Keratinocyte (primary cell): ENCODE data around the gene PIK3CA. TPM values are rescaled to one million over a fixed set of nuclear protein-coding genes. Genes with fewer than 3 reads are reported as not detected.

Experiments
- DNase-seq: peaks from one replicate; pipeline ENCODE4 v3.0.0-alpha.2; 2011; ENCODE audit warnings: low read depth, missing footprints, low spot score
- FAIRE-seq: peaks from 2 replicates; lab custom pipeline; 2011; peaks lifted over from hg19 to GRCh38; lab: Jason Lieb, UNC
- H2AFZ ChIP-seq: 2 replicates; pipeline ENCODE4 v1.6.0; 2012; ENCODE audit warnings: low read length, control low read depth, inconsistent platforms; ENCODE audit not compliant: control insufficient read depth
- H3K27ac ChIP-seq: 2 replicates; pipeline ENCODE4 v1.5.1; 2011; ENCODE audit warnings: low read length; ENCODE audit not compliant: control insufficient read depth, insufficient read depth
- H3K27me3 ChIP-seq: 3 replicates; pipeline ENCODE4 v1.6.0; 2011; ENCODE audit warnings: low read length; ENCODE audit not compliant: control insufficient read depth, insufficient read depth; ENCODE audit errors: extremely low read depth
- H3K36me3 ChIP-seq, 2 experiments: 2 replicates in 1 of 2; 3 replicates in 1 of 2; pipeline ENCODE4 v1.5.1; 2011; ENCODE audit warnings: low read length in 2 of 2, mild to moderate bottlenecking in 1 of 2; ENCODE audit not compliant: control insufficient read depth in 2 of 2, insufficient read depth in 2 of 2; ENCODE audit errors: extremely low read depth in 1 of 2
- H3K4me1 ChIP-seq: 3 replicates; pipeline ENCODE4 v1.5.1; 2011; ENCODE audit warnings: low read length; ENCODE audit not compliant: control insufficient read depth, insufficient read depth; ENCODE audit errors: extremely low read depth
- H3K4me2 ChIP-seq: 3 replicates; pipeline ENCODE4 v1.6.0; 2011; ENCODE audit warnings: low read depth, low read length; ENCODE audit not compliant: control insufficient read depth, insufficient read depth; ENCODE audit errors: extremely low read depth
- H3K4me3 ChIP-seq, 3 experiments: fragments of 200-600 bp in 1 of 3; sonication (generic) in 1 of 3; 2 replicates in 2 of 3; 3 replicates in 1 of 3; pipeline ENCODE4 v1.5.1; 2011 to 2016; ENCODE audit warnings: low read length in 3 of 3, mild to moderate bottlenecking in 3 of 3, control low read depth in 2 of 3, inconsistent platforms in 1 of 3, low read depth in 1 of 3, mixed read lengths in 1 of 3, mixed run types in 1 of 3, moderate library complexity in 1 of 3; ENCODE audit not compliant: control insufficient read depth in 2 of 3, insufficient read depth in 2 of 3; ENCODE audit errors: extremely low read depth in 1 of 3
- H3K79me2 ChIP-seq: 2 replicates; pipeline ENCODE4 v1.6.0; 2012; ENCODE audit warnings: low read length; ENCODE audit not compliant: control insufficient read depth, insufficient read depth
- H3K9ac ChIP-seq: 3 replicates; pipeline ENCODE4 v1.6.0; 2011; ENCODE audit warnings: low read length; ENCODE audit not compliant: control insufficient read depth, insufficient read depth; ENCODE audit errors: extremely low read depth
- H3K9me1 ChIP-seq: 3 replicates; pipeline ENCODE4 v1.6.0; 2011; ENCODE audit warnings: low read length; ENCODE audit not compliant: control insufficient read depth, insufficient read depth; ENCODE audit errors: extremely low read depth
- H3K9me3 ChIP-seq: 2 replicates; pipeline ENCODE4 v1.5.1; 2012; ENCODE audit warnings: low read depth, low read length; ENCODE audit not compliant: control insufficient read depth
- H4K20me1 ChIP-seq: 3 replicates; pipeline ENCODE4 v1.6.0; 2011; ENCODE audit warnings: low read length; ENCODE audit not compliant: control insufficient read depth, insufficient read depth; ENCODE audit errors: extremely low read depth
- EZH2 ChIP-seq: IDR thresholded peaks from one replicate; pipeline ENCODE4 v1.6.1; 2012; ENCODE audit warnings: inconsistent platforms, mild to moderate bottlenecking, low read length, moderate library complexity
- dilution Hi-C: fragments of 300-500 bp; cut with MboI; formaldehyde crosslinking; loops from one replicate; pipeline ENCODE4 v1.7.0; 2020; ENCODE audit warnings: low sequenced_read_pairs; ENCODE audit not compliant: extremely low pct_ligation_motif_present
- polyA plus RNA-seq, 5 experiments: library from polyadenylated mRNA; depleted of rRNA in 3 of 5; stranded (reverse) in 3 of 5; stranded (forward) in 1 of 5; unstranded in 1 of 5; fragments of >200 nt; gene quantifications; 1 replicate in 1 of 5; 2 replicates in 3 of 5; 3 replicates in 1 of 5; pipeline versions ENCODE4 v1.2.1 to v1.2.3, GENCODE V29; 2011 to 2012; ENCODE audit warnings: missing spikeins in 2 of 5, low read depth in 1 of 5, low replicate concordance in 1 of 5
- TF ChIP-seq, protein P1 (sequence below), 3 experiments: IDR thresholded peaks in 1 of 3; conservative IDR thresholded peaks in 1 of 3; optimal IDR thresholded peaks in 1 of 3; 2 replicates in 2 of 3; 3 replicates in 1 of 3; pipeline versions ENCODE3 to v1.5.1; 2011; ENCODE audit warnings: low read length in 3 of 3, mild to moderate bottlenecking in 3 of 3, moderate library complexity in 2 of 3, control low read depth in 1 of 3, inconsistent platforms in 1 of 3; ENCODE audit not compliant: insufficient read depth in 2 of 3; ENCODE audit errors: extremely low read depth in 1 of 3

PIK3CA gene
- polyA plus RNA-seq, 1 donor (not counting 4 experiments of a cell fraction or from before 2014, with no cell fraction given): 12.0 TPM

DNA sequence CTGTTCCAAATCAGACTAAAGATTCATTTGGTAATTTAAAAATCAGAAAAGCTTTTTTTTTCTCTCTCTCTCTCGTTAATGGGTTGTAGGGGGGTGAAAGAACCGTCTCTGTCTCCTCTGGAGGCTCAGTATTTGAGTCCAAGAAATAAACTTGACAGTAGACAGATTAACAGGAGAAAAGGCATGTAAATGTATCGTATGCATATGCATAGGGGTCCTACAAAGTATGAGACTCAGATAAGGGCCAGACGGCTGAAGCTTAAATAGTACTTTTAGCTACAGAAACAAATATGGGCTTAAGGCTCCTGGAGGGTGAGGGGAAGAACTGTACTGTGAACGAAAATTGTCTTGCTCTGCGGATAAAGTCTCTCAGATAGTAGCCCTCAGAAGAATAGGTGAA, 42.4 kb downstream of the PIK3CA start:
- H3K9me1 ChIP-seq: no peaks in the 10 kb centered on the region
- dilution Hi-C loops: no loop called here
- H3K9ac ChIP-seq: no peak overlapping the region
- FAIRE-seq (no peak), DNase-seq (no peak)
- H2AFZ ChIP-seq: no peak overlapping the region
- peaks cover 10% of the 10 kb centered on the region for H3K79me2 ChIP-seq
- no peak overlapping the region for H3K4me2 ChIP-seq
- H3K4me3 ChIP-seq: no peak overlapping the region
- no peaks in the 10 kb centered on the region for H3K36me3 ChIP-seq
- no peaks in the 10 kb centered on the region for H3K27me3 ChIP-seq
- no peak overlapping the region for H3K27ac ChIP-seq
- no peaks in the 10 kb centered on the region for H4K20me1 ChIP-seq
- no peaks in the 10 kb centered on the region for H3K4me1 ChIP-seq
- no peaks in the 10 kb centered on the region for H3K9me3 ChIP-seq
- no peak for TF ChIP-seq EZH2
- TF ChIP-seq, protein P1, sequence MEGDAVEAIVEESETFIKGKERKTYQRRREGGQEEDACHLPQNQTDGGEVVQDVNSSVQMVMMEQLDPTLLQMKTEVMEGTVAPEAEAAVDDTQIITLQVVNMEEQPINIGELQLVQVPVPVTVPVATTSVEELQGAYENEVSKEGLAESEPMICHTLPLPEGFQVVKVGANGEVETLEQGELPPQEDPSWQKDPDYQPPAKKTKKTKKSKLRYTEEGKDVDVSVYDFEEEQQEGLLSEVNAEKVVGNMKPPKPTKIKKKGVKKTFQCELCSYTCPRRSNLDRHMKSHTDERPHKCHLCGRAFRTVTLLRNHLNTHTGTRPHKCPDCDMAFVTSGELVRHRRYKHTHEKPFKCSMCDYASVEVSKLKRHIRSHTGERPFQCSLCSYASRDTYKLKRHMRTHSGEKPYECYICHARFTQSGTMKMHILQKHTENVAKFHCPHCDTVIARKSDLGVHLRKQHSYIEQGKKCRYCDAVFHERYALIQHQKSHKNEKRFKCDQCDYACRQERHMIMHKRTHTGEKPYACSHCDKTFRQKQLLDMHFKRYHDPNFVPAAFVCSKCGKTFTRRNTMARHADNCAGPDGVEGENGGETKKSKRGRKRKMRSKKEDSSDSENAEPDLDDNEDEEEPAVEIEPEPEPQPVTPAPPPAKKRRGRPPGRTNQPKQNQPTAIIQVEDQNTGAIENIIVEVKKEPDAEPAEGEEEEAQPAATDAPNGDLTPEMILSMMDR (optimal IDR thresholded peaks at IDR 0.05 in 1 of 3, IDR thresholded peaks at IDR 0.05 in 1 of 3, conservative IDR thresholded peaks at IDR 0.05 in 1 of 3; ENCODE audit: extremely low read depth in 1 of 3, insufficient read depth in 2 of 3, low read length in 3 of 3): no peak

DNA sequence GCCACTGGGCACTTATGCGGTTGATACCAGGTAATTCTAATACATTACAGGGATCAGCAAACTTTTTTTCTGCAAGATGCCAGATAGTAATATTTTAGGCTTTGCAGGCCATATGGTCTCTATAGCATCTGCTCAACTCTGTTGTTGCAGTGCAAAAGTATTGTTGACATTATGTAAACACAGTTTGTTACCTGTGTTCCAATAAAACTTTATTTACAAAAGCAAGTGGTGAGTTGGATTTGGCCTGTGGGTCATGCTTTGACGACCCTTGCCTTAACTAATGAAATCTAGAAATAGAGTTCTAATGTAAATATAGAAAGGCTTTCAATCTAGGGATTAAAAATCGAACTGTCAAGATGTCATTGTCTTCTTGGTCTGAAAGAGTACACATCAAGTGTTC, 44.4 kb downstream of the PIK3CA start:
- H3K9me3 ChIP-seq: no peaks in the 10 kb centered on the region
- H3K4me2 ChIP-seq: no peak overlapping the region
- H3K27me3 ChIP-seq: no peaks in the 10 kb centered on the region
- no peak overlapping the region for H3K9ac ChIP-seq
- dilution Hi-C loops: no loop called here
- no peaks in the 10 kb centered on the region for H3K9me1 ChIP-seq
- no peaks in the 10 kb centered on the region for H4K20me1 ChIP-seq
- DNase-seq (no peak), FAIRE-seq (no peak)
- H3K27ac ChIP-seq: no peak overlapping the region
- TF ChIP-seq, protein P1 (optimal IDR thresholded peaks at IDR 0.05 in 1 of 3, IDR thresholded peaks at IDR 0.05 in 1 of 3, conservative IDR thresholded peaks at IDR 0.05 in 1 of 3; ENCODE audit: extremely low read depth in 1 of 3, insufficient read depth in 2 of 3, low read length in 3 of 3): no peak
- TF ChIP-seq EZH2: no peak
- H3K4me1 ChIP-seq: no peaks in the 10 kb centered on the region
- H2AFZ ChIP-seq: no peak overlapping the region
- no peak overlapping the region for H3K4me3 ChIP-seq
- peaks cover 16% of the 10 kb centered on the region for H3K79me2 ChIP-seq
- no peaks in the 10 kb centered on the region for H3K36me3 ChIP-seq
